Measurements from ENCODE around the gene INTS14.

INTS14 gene

GRCh38 chr15:65645392-65645791 lies 34.5 kb upstream of the INTS14 start:
- no peak for FAIRE-seq
- no peak for DNase-seq (ENCODE audit: insufficient read length)
- no peak for TF ChIP-seq POLR2A (IDR thresholded peaks at IDR 0.05; ENCODE audit: low read depth, low read length)
- no peak for TF ChIP-seq TAF1 (IDR thresholded peaks at IDR 0.05; ENCODE audit: borderline replicate concordance, low read depth, low read length)
- no peak for TF ChIP-seq POLR2AphosphoS5 (IDR thresholded peaks at IDR 0.05; ENCODE audit: low read depth, low read length)

DNA sequence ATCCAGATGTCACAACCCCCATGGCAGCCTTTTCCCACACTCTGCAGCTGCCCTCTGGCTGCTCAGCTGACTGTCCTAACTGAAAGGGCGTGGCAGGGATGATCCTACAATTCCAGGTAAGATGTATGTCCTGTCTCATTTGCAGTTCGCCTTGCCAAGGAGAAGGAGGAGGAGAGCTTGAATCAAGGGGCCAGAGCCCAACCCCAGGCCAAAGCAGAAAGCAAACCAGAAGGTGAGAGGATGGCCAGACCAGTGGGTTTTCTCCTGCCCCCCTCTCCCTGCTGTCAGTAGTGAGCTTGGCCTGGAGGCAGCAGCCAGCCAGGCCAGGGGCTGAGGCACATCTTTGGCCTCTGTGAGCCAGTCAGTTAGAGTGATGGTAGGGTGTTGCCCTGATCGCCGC lies 33.4 kb upstream of the INTS14 start:
- FAIRE-seq (no peak), DNase-seq (ENCODE audit: insufficient read length) (no peak)
- TF ChIP-seq POLR2A (IDR thresholded peaks at IDR 0.05; ENCODE audit: low read depth, low read length), result no peak
- TF ChIP-seq TAF1 (IDR thresholded peaks at IDR 0.05; ENCODE audit: borderline replicate concordance, low read depth, low read length), result no peak
- TF ChIP-seq POLR2AphosphoS5 (IDR thresholded peaks at IDR 0.05; ENCODE audit: low read depth, low read length), result 0 out of 2 replicates have a peak, but pooled peaks have one; percentile 35

DNA sequence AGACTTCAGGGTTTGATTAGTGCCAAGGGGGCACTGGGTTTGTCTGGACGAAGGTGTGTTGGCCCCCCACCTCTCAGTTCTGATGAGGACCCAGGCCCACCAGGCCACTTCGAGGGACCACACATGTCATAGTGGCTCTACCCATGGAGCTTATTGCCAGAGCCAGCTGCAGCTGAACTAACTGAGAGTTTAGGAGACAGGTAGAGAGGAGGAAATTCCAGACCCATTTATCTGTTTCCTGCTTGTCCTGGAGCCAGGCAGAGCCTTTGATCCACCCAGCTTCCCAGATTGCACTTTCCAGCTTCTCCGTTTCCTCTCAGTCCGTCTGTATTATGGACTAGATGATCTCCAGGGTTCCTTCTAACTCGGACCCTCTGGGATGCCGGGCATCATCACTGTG lies 31.7 kb upstream of the INTS14 start:
- DNase-seq (ENCODE audit: insufficient read length) (no peak), FAIRE-seq (no peak)
- TF ChIP-seq POLR2A (IDR thresholded peaks at IDR 0.05; ENCODE audit: low read depth, low read length) (no peak), TAF1 (IDR thresholded peaks at IDR 0.05; ENCODE audit: borderline replicate concordance, low read depth, low read length) (no peak), POLR2AphosphoS5 (IDR thresholded peaks at IDR 0.05; ENCODE audit: low read depth, low read length) (no peak; the same call in 1 of the 2 replicates)

GRCh38 chr15:65641768-65642475 lies 31.0 kb upstream of the INTS14 start:
- FAIRE-seq, result no peak
- peak; percentile 73 for TF ChIP-seq POLR2AphosphoS5 (IDR thresholded peaks at IDR 0.05; ENCODE audit: low read depth, low read length)
- no peak for TF ChIP-seq TAF1 (IDR thresholded peaks at IDR 0.05; ENCODE audit: borderline replicate concordance, low read depth, low read length)
- no peak for TF ChIP-seq POLR2A (IDR thresholded peaks at IDR 0.05; ENCODE audit: low read depth, low read length)
- DNase-seq (ENCODE audit: insufficient read length), result no peak

GRCh38 chr15:65639509-65639908 lies 28.6 kb upstream of the INTS14 start:
- FAIRE-seq, result no peak
- TF ChIP-seq POLR2A (IDR thresholded peaks at IDR 0.05; ENCODE audit: low read depth, low read length), result no peak
- no peak for TF ChIP-seq POLR2AphosphoS5 (IDR thresholded peaks at IDR 0.05; ENCODE audit: low read depth, low read length)
- TF ChIP-seq TAF1 (IDR thresholded peaks at IDR 0.05; ENCODE audit: borderline replicate concordance, low read depth, low read length), result no peak
- DNase-seq (ENCODE audit: insufficient read length), result no peak

DNA sequence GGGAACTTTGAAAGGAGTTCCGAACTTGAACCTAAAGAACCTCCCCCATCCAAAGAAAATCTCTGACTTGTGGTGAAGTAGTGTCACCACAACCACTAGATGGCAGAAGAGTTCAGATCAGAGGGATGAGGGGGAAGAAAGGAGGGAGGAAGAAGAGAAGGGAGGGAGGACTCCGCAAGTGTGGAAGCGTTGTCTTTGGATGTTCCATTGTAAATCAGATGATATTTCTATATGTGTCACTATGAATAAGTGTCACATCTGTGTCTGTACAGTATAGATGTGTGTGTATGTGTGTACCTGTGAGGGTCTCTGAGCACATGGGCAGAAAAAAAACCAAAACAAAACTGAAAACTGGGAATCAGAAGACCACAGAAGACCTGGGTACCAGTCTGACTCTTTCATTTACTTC lies 27.8 kb upstream of the INTS14 start:
- DNase-seq (ENCODE audit: insufficient read length) (peak; percentile 49), FAIRE-seq (peak; percentile 64)
- TF ChIP-seq POLR2AphosphoS5 (IDR thresholded peaks at IDR 0.05; ENCODE audit: low read depth, low read length), result no peak
- TF ChIP-seq TAF1 (IDR thresholded peaks at IDR 0.05; ENCODE audit: borderline replicate concordance, low read depth, low read length), result no peak
- TF ChIP-seq POLR2A (IDR thresholded peaks at IDR 0.05; ENCODE audit: low read depth, low read length), result no peak

DNA sequence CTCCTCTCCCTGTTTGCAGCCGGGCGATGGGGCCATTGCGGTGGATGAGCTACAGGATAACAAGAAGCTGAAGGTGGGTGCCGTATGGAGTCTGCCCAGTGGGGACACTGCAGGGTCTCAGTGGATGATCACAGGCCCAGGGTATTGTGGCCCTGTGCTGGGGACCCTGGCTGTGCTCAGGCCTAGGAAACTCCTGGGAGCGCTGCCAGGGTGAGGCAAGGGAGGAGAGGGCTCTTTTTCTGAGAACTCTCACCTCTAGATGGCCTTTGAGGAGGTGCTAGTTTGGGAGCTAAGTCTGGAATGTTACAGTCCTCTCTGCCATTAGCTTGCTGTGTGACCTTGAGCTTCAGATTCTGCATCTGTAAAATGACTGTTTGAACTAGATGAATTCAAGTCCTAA lies 27.2 kb upstream of the INTS14 start:
- FAIRE-seq, result no peak
- TF ChIP-seq POLR2A (IDR thresholded peaks at IDR 0.05; ENCODE audit: low read depth, low read length) (no peak), TAF1 (IDR thresholded peaks at IDR 0.05; ENCODE audit: borderline replicate concordance, low read depth, low read length) (no peak), POLR2AphosphoS5 (IDR thresholded peaks at IDR 0.05; ENCODE audit: low read depth, low read length) (no peak)
- no peak for DNase-seq (ENCODE audit: insufficient read length)

GRCh38 chr15:65634356-65634755 lies 23.4 kb upstream of the INTS14 start:
- DNase-seq (ENCODE audit: insufficient read length) (no peak), FAIRE-seq (no peak)
- TF ChIP-seq POLR2AphosphoS5 (IDR thresholded peaks at IDR 0.05; ENCODE audit: low read depth, low read length) (no peak), POLR2A (IDR thresholded peaks at IDR 0.05; ENCODE audit: low read depth, low read length) (no peak), TAF1 (IDR thresholded peaks at IDR 0.05; ENCODE audit: borderline replicate concordance, low read depth, low read length) (no peak)

GRCh38 chr15:65633752-65634151 lies 22.8 kb upstream of the INTS14 start:
- no peak for DNase-seq (ENCODE audit: insufficient read length)
- TF ChIP-seq TAF1 (IDR thresholded peaks at IDR 0.05; ENCODE audit: borderline replicate concordance, low read depth, low read length), result no peak
- no peak for TF ChIP-seq POLR2AphosphoS5 (IDR thresholded peaks at IDR 0.05; ENCODE audit: low read depth, low read length)
- TF ChIP-seq POLR2A (IDR thresholded peaks at IDR 0.05; ENCODE audit: low read depth, low read length), result no peak
- FAIRE-seq, result no peak

- no peak for DNase-seq (ENCODE audit: insufficient read length)
- FAIRE-seq, result peak; percentile 27
- TF ChIP-seq POLR2A (IDR thresholded peaks at IDR 0.05; ENCODE audit: low read depth, low read length), result no peak
- no peak for TF ChIP-seq TAF1 (IDR thresholded peaks at IDR 0.05; ENCODE audit: borderline replicate concordance, low read depth, low read length)
- no peak for TF ChIP-seq POLR2AphosphoS5 (IDR thresholded peaks at IDR 0.05; ENCODE audit: low read depth, low read length)
Observed at GRCh38 chr15:65632780-65633375, 21.9 kb upstream of the INTS14 start.

DNA sequence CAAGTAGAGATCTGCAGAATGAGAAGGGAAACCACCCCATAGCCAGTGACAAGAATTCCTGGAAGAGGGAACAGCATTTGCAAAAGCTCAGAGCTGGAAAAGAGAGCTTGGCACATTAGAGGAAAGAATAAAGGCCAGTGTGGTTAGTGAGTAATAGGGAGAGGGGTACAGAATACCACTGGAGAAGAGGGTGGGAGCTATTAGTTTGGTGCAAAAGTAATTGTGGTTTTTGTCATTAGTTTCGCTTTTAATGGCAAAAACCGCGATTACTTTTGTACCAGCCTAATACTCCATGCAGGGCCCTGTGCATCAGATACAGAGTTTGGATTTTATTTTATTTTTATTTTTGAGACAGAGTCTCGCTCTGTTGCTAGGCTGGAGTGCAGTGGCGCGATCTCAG lies 20.6 kb upstream of the INTS14 start:
- DNase-seq (ENCODE audit: insufficient read length) (no peak), FAIRE-seq (no peak)
- TF ChIP-seq POLR2AphosphoS5 (IDR thresholded peaks at IDR 0.05; ENCODE audit: low read depth, low read length), result no peak
- TF ChIP-seq POLR2A (IDR thresholded peaks at IDR 0.05; ENCODE audit: low read depth, low read length), result no peak
- no peak for TF ChIP-seq TAF1 (IDR thresholded peaks at IDR 0.05; ENCODE audit: borderline replicate concordance, low read depth, low read length)

DNA sequence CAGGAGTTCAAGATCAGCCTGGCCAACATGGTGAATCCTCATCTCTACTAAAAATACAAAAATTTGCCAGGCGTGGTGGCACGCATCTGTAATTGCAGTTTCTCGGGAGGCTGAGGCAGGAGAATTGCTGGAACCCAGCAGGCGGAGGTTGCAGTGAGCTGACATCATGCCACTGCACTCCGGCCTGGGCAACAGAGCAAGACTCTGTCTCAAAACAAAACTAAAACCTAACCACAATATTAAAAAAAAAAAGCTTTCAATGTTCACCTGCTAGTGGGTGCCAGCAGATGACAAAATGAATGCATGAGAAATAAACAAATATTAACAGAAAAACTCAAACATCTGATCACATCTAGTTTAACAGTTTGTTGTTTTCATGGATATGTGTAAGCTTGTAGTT lies 19.8 kb upstream of the INTS14 start:
- no peak for TF ChIP-seq TAF1 (IDR thresholded peaks at IDR 0.05; ENCODE audit: borderline replicate concordance, low read depth, low read length)
- TF ChIP-seq POLR2A (IDR thresholded peaks at IDR 0.05; ENCODE audit: low read depth, low read length), result no peak
- TF ChIP-seq POLR2AphosphoS5 (IDR thresholded peaks at IDR 0.05; ENCODE audit: low read depth, low read length), result no peak
- FAIRE-seq (peak; percentile 9), DNase-seq (ENCODE audit: insufficient read length) (no peak)
